Measurements from ENCODE around the gene SRRM3.
"Not testable (repeated sequence)": the region's sequence is repeated elsewhere in the genome, so short reads cannot be mapped to it uniquely, and the experiment has no call there.

Gene SRRM3

GRCh38 chr7:76189276-76189675, 12.4 kb upstream of the SRRM3 start:
- no peak for DNase-seq (ENCODE audit: low spot score)

DNA sequence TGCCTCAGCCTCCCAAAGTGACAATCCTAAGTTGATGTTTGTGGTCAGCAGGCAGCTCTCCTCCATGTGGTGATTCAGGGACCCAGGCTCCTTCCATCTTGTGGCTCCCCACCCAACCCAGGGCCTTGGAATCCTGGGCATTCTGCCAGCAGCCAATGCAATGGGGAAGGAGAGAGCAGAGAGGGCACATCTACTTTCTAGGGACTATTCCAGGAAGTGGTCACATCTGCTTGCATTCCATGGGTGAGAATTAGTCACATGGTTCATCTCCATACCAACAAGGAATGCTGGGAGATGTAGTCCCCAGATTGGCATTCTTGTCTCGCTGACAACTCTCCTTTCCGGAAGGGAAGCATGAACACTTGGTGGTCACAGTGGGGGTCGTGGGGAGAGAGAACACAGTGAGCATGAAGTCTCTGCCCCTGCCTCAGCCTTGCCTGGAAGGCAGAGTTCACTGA, 9.9 kb upstream of the SRRM3 start:
- no peak for DNase-seq (ENCODE audit: low spot score)

- no peak for DNase-seq (ENCODE audit: low spot score)
Measured at GRCh38 chr7:76193466-76193865, 8.2 kb upstream of the SRRM3 start.

DNA sequence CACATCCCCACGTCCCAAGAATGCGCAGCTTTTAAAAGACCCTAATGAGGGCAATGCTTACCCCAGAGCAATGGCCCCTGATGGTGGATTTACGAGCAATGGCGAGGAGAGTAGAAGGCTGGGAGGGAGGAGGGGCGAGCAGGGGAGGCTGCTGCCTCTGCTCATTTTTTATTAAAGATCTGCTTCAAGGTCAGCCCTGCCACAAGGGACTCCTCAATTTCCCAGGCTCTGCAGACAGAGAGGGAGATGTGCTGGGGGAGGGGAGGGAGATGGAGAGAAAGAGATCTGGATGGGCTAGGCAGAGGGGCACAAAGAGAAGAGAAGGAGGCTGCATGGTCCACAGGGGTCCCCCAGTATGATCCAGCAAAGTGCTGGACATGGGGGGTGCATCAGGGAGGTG, 7.8 kb upstream of the SRRM3 start:
- no peak for DNase-seq (ENCODE audit: low spot score)

DNA sequence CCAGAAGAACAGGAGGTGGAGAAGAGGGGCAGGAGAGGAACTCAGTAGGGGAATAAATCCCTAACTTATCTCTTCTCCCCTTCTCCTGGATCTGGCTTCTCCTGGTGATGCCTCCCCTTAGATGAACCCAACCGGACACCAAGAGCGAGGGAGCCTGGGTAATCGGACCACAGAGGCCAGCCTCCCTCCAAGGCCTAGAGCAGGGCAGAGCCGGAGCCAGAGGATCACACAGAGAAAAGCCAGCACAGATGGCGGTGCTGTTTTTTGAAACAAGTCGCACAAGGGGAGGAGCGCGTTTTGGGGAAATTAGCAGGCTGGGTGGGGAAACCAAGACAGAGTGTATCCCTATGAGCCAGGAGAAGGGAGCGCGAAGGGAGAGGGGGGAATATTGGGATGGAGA, 4.9 kb upstream of the SRRM3 start:
- no peak for DNase-seq (ENCODE audit: low spot score)

GRCh38 chr7:76198202-76198601, 3.5 kb upstream of the SRRM3 start:
- DNase-seq (ENCODE audit: low spot score), result no peak

DNA sequence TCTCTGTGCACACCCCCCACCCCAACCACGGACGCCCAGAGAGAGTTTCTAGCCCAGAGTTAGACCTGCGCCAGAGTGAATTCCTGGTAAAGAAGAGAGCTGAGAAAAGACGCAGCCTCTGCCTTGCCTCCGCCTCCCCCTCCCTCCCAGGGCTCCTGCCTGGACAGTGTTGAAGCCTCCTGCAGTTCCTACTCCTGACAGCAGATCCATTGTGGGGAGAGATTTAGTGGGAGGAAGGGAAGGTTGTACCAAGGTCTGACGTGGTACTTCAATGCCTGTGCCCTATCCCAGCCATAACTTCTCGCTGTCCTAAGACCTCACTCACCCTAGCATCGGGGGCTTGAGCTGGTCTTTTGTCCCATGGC, 952 bp downstream of the SRRM3 start:
- DNase-seq (ENCODE audit: low spot score), result no peak

- no peak for DNase-seq (ENCODE audit: low spot score)
Measured at GRCh38 chr7:76204147-76204546, 2.5 kb downstream of the SRRM3 start.

- no peak for DNase-seq (ENCODE audit: low spot score)
Measured at GRCh38 chr7:76206633-76207032, 4.9 kb downstream of the SRRM3 start.

DNA sequence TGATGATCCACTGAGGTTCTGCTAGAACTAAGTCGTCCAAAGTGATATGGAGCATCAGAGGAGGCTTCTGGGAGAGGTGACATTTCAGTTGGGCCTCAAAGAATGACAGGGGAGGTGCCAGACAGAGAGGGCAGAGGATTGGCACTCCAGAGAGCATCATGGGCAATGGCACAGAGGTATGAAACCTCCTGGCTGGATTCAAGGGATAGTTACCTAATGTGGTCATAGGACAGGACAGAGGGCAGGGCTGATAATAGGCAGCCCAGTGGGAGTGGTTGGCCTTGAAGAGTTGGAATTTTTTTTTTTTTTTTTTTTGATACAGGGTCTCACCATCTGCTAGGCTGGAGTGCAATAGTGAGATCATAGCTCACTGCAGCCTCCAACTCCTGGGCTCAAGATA, 7.6 kb downstream of the SRRM3 start:
- DNase-seq (ENCODE audit: low spot score), result no peak

DNA sequence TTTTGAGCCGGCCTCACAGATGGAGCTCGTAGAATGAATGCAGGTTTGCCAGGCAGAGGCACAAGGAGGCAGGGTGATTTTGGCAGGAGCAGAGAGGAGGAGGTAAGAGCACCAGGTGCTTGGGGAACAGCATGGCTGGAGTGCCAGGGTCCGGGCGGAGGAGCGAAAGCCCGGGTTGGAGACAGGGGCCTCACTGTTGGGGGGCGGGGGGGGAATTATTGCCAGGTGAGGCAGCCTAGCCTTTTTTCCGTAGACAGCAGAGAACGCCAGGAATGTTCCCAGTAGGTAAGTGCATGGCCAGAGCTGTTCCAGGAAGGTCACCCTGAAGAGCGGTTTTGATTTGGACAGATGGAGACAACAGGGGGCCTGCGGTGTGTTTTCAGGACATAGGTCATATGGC, 9.5 kb downstream of the SRRM3 start:
- no peak for DNase-seq (ENCODE audit: low spot score)

DNA sequence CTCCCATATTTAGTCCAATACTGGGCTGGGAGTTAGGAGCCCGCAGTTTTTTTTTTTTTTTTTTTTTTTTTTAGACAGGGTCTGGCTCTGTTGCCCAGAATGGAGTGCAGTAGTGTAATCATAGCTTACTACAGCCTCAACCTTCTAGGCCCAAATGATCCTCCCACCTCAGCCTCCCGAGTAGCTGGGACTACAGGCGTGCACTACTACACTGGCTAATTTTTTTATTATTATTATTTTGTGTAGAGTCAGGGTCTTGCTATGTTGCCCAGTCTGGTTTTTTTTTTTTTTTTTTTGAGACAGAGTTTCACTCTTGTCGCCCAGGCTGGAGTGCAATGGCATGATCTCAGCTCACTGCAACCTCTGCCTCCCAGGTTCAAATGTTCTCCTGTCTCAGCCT, 13.7 kb downstream of the SRRM3 start:
- not testable (repeated sequence) for DNase-seq (ENCODE audit: low spot score)

DNA sequence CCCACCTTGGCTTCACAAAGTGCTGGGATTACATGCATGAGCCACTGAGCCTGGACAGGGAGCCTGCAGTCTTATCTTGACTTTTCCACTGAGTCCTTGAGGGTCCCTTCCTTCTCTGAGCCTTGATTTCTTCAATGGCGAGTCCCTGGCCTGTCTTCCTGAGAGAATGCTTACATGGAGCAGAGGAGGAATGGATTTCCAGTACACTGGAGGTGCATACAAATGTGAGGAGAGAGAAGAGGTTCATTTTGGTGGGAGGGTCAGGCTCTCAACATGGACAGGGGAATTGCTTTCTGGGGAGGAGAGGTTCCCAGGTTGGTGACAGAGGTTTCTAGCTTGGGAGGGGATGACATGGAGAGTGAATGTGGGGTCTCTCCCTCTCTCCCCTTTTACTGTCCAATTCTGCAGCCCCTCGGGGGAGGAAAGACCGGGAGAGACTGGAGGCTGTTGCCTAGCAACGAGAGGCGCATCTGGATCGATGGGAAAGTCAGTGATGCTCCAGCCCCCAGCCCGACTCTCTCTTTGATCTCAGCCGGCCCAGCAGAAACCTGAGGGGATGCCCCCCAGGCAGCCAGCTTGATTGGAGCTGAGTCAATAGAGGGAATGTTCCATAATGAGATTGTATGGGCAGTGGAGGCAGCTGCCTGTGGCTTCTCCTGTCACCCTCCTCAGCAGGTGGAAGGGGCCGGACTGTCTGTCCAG, 14.8 kb downstream of the SRRM3 start:
- DNase-seq (ENCODE audit: low spot score), result no peak

DNA sequence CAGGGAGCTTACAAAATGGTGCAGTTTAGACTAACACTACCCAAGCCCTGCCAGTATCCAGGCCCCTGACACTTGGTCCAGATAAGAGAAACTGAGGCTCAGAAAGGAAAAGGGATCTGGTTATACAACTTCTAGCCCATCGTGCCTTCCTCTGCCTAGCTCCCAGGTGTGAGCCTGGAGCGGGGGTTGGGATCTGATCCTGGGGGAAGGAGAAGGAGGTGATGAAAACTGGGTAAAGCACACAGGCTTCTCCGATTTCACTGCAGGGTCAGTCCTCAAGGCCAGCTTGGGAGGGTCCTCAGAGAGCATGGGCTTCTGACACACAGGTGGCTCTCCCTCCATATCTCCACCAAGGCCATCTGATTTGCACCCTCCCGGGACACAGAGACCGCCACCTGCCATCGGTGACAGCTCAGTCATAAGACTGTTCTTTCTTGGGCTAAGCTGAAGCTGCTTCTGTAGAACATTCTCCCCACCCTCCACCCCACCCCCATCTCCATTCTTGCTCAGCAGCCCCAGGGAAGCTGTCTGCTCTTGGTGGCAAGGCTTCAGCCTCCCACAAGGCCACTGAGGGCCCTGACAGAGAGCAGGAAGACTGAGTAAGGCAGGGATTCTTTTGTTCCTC, 16.4 kb downstream of the SRRM3 start:
- no peak for DNase-seq (ENCODE audit: low spot score)

- no peak for DNase-seq (ENCODE audit: low spot score)
Measured at GRCh38 chr7:76220185-76221057, 18.7 kb downstream of the SRRM3 start.

GRCh38 chr7:76222333-76222732, 20.6 kb downstream of the SRRM3 start:
- no peak for DNase-seq (ENCODE audit: low spot score)

DNA sequence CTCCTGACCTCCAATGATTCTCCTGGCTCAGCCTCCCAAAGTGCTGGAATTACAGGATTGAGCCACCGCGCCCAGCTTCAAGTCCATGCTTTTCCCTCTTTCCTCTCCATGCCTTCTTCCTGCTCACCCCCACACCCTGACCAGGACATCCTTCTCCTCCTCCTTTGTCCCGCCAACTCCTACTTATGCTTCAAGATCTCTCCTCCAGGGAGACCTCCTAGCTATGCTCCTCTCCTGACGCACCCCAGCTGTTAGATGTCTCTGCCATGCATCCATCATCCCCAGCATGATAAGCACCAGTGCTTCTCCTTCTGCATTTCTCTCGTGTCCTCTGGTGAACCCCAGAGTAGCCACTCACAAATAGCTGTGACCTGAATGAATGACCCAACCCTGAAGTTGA, 21.1 kb downstream of the SRRM3 start:
- DNase-seq (ENCODE audit: low spot score), result no peak

GRCh38 chr7:76223286-76223972, 21.7 kb downstream of the SRRM3 start:
- no peak for DNase-seq (ENCODE audit: low spot score)

DNA sequence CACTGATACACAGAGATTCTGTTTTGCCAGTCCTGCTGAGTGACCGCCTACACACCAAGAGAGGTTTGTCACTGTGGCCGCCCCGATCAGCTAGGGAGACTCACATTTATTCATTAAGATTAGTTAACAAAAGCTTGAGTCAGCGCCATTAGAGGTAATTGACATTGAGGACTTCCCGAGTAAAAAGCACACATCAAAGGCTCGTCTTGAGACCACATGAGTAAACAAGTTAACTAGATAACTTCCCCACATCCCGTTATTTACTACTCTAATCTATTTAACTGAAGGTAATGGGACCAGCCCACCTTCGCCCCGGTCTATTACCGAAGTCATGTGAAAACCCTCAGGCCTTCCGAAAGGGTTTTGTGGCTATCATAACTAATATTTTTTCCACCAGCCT, 23.0 kb downstream of the SRRM3 start:
- no peak for DNase-seq (ENCODE audit: low spot score)

GRCh38 chr7:76225379-76225778, 23.7 kb downstream of the SRRM3 start:
- DNase-seq (ENCODE audit: low spot score), result no peak

GRCh38 chr7:76225951-76226350, 24.3 kb downstream of the SRRM3 start:
- DNase-seq (ENCODE audit: low spot score), result no peak

DNA sequence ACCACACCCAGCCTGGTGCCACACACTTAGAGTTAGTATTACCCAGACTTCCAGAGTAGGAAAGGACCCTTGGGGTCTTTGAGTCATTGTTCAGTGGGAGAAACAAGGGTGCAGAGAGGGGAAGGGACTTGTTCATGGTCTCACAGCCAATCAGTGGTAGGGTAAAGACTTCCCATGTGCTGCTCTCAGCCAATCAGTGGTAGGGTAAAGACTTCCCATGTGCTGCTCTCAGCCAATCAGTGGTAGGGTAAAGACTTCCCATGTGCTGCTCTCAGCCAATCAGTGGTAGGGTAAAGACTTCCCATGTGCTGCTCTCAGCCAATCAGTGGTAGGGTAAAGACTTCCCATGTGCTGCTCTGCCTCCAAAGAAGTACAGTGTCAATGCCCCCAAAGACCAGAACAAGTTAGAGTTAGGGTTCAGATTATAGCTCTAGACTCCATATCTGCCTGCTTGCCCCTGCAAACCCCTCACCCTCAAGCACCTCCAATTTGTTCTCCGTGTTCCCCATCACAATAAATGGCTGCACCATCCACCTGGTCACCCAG, 25.3 kb downstream of the SRRM3 start:
- DNase-seq (ENCODE audit: low spot score), result not testable (repeated sequence)
